Peyer's patch (tissue), 4 donors: ENCODE measurements around the gene EYA2.

Experiments
- CTCF ChIP-seq, 6 experiments: fragments of 450-650 bp in 4 of 6; fragments of 200-600 bp in 2 of 6; sonication (generic) in 1 of 6; IDR thresholded peaks; one replicate each; pipeline ENCODE4 v1.5.1; 2017 to 2019; ENCODE audit warnings: antibody characterized with exemption in 6 of 6, mild to moderate bottlenecking in 3 of 6, moderate library complexity in 1 of 6
- POLR2A ChIP-seq, 2 donors: fragments of 450-650 bp; IDR thresholded peaks; one replicate each; pipeline ENCODE4 v1.5.1; 2017; ENCODE audit warnings: antibody characterized with exemption in 2 of 2, mild to moderate bottlenecking in 2 of 2, moderate library complexity in 2 of 2

- TF ChIP-seq CTCF (IDR thresholded peaks at IDR 0.05) (no peak), POLR2A (IDR thresholded peaks at IDR 0.05) (no peak)
Measured at GRCh38 chr20:47174456-47175243, 280.0 kb downstream of the EYA2 start.
